Measurements from ENCODE around the gene MKRN1. TPM values are rescaled to one million over a fixed set of nuclear protein-coding genes. Genes with fewer than 3 reads are reported as not detected.
A peak's percentile ranks its signal among the peaks of the same experiment; 100 is the strongest.

Gene MKRN1
- total and polyA plus RNA-seq, 7 donors = 27.0 to 82.0 (median 59.1) TPM

DNA sequence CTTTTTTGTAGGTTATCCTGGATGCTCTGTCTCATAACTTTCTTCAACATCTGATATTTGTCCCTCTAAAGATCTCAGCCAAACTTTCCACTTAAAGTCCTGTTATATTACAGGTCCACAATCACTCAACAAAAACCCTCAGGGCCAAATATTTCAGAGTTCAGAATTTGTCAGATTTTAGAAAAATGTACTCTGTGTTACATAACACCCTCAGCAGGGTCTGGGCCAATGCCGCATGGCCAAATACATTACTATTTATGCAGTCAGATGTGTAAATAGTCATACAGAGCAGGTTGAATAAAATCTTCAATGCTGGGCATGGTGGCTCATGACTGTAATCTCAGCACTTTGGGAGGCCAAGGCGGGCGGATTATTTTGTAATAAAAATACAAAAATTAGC is 63.9 kb downstream of the MKRN1 start:
- TF ChIP-seq CTCF (IDR thresholded peaks at IDR 0.05) = no peak
- ATAC-seq (no peak), DNase-seq (no peak)
- Histone ChIP-seq H3K27me3 (ENCODE audit: insufficient read depth in 3 of 3, low read length in 2 of 3) (no peaks in the 10 kb centered on the region), H3K4me3 (no peak overlapping the region), H3K4me1 (no peaks in the 10 kb centered on the region), H3K27ac (no peak overlapping the region), H3K36me3 (ENCODE audit: insufficient read depth in 1 of 2, low read depth in 1 of 2) (no peaks in the 10 kb centered on the region), H3K9me3 (no peaks in the 10 kb centered on the region)
- intact Hi-C loops (cut with DNase I) = no loop called here
- 83 to 92% (median 85%) methylated on average over 3 of the region's 3 CpGs for WGBS, 3 donors

GRCh38 chr7:140404565-140405065 is 74.7 kb downstream of the MKRN1 start:
- ATAC-seq = no peak
- intact Hi-C loops (cut with DNase I) = loop anchor here in 1 of 2 donors (10.0 kb wide), 1 partner anchor 250 kb away; no protein-coding TSS in a partner anchor
- H3K4me3 ChIP-seq = no peak overlapping the region
- no peak for TF ChIP-seq CTCF (IDR thresholded peaks at IDR 0.05)
- H3K9me3 ChIP-seq = no peaks in the 10 kb centered on the region
- 20 to 31% (median 23%) methylated on average over 3 of the region's 3 CpGs for WGBS, 3 donors
- DNase-seq = no peak
- peaks cover 0 to 19% (median 4%) of the 10 kb centered on the region in 3 donors for H3K27me3 ChIP-seq (ENCODE audit: insufficient read depth in 3 of 3, low read length in 2 of 3)
- H3K4me1 ChIP-seq = no peaks in the 10 kb centered on the region
- H3K36me3 ChIP-seq (ENCODE audit: insufficient read depth in 1 of 2, low read depth in 1 of 2) = no peaks in the 10 kb centered on the region
- H3K27ac ChIP-seq = no peak overlapping the region

DNA sequence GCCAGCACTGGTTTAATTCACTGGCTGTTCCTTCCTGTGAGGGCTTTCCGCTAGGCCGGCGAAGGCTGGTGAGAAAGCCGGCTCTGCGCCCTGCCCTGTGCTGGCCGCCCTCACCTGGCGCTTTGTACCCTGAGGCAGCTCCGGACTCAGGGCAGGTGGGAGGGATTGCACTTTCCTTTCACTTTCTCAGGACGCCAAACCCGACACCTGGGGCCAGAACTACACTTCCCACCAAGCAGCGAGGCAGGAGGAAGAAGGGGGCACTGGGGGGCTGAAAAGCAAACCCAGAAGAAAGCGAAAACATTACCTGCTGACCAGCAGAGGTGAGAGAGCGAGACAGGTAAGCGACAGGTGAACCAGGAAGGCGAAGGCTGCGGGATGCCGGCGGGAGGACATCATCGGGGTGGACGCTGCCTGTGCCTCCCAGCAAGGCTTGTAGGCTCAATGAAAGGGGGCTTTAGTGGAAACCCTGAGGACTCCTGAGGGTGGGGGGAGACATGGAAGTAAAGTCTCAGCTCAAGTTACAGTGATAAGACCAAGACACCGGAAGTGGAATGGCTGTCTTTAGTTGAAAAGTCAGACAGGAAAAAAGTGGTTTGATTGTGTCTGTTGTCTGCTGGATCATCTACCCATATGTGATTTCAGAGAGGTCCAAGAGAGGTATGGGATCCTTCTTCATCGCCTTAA is 75.3 kb downstream of the MKRN1 start, which contains the start of gene RAB19:
Gene RAB19 (plus strand): TSS at position 181 of the 687 bp plus-strand sequence. CDS start 3,589 bp downstream, outside the sequence.
- Histone ChIP-seq H3K4me3 (peak within 1 kb of the TSS; percentile 48), H3K27ac (no peak within 1 kb of the TSS), H3K27me3 (ENCODE audit: insufficient read depth in 3 of 3, low read length in 2 of 3) (peaks cover 0 to 19% (median 4%) of the 10 kb centered on the region in 3 donors), H3K36me3 (ENCODE audit: insufficient read depth in 1 of 2, low read depth in 1 of 2) (no peaks in the 10 kb centered on the region), H3K4me1 (no peaks in the 10 kb centered on the region), H3K9me3 (no peaks in the 10 kb centered on the region)
- ATAC-seq (no peak), DNase-seq (no peak)
- intact Hi-C loops (cut with DNase I) = loop anchor here in 1 of 2 donors (10.0 kb wide), 1 partner anchor 251 kb away; no protein-coding TSS in a partner anchor
- no peak for TF ChIP-seq CTCF (IDR thresholded peaks at IDR 0.05)
- 14 to 17% (median 14%) methylated on average over 22 of the region's 22 CpGs for WGBS, 3 donors

Other genes with a start within 250 kb of the MKRN1 start
- 1 to 10 TPM; 7.0 to 9.1 (median 8.0) TPM for gene SLC37A3, start 81.0 kb downstream of the MKRN1 start, total RNA-seq
- 1 to 10 TPM; 5.3 to 8.5 (median 7.5) TPM for gene SLC37A3, start 81.0 kb downstream of the MKRN1 start, polyA plus RNA-seq
- gene RAB19, start 75.4 kb downstream of the MKRN1 start, total RNA-seq = not detected
- not detected for gene RAB19, start 75.4 kb downstream of the MKRN1 start, polyA plus RNA-seq
- 1 to 10 TPM; 3.8 to 8.7 (median 6.0) TPM for gene DENND2A, start 161.3 kb upstream of the MKRN1 start, total RNA-seq
- gene DENND2A, start 161.3 kb upstream of the MKRN1 start, polyA plus RNA-seq = 1 to 10 TPM; 2.7 to 3.2 (median 2.7) TPM
- gene ADCK2, start 193.4 kb upstream of the MKRN1 start, total RNA-seq = 10 to 100 TPM; 10.7 to 18.1 (median 12.4) TPM
- gene ADCK2, start 193.4 kb upstream of the MKRN1 start, polyA plus RNA-seq = 10 to 100 TPM; 12.0 to 26.4 (median 14.2) TPM
- 100 to 1,000 TPM; 320 to 481 (median 388) TPM for gene NDUFB2, start 217.2 kb upstream of the MKRN1 start, total RNA-seq
- 100 to 1,000 TPM; 642 to 768 (median 747) TPM for gene NDUFB2, start 217.2 kb upstream of the MKRN1 start, polyA plus RNA-seq

All from psoas muscle (tissue), 8 donors.